AG08395 (cell line): ENCODE data around the gene SLC10A3.

Source experiments
- DNase-seq: peaks from one replicate; pipeline ENCODE4 v3.0.0; 2012; ENCODE audit warnings: mixed read lengths, low spot score

Gene SLC10A3, protein sequence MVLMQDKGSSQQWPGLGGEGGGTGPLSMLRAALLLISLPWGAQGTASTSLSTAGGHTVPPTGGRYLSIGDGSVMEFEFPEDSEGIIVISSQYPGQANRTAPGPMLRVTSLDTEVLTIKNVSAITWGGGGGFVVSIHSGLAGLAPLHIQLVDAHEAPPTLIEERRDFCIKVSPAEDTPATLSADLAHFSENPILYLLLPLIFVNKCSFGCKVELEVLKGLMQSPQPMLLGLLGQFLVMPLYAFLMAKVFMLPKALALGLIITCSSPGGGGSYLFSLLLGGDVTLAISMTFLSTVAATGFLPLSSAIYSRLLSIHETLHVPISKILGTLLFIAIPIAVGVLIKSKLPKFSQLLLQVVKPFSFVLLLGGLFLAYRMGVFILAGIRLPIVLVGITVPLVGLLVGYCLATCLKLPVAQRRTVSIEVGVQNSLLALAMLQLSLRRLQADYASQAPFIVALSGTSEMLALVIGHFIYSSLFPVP

DNA sequence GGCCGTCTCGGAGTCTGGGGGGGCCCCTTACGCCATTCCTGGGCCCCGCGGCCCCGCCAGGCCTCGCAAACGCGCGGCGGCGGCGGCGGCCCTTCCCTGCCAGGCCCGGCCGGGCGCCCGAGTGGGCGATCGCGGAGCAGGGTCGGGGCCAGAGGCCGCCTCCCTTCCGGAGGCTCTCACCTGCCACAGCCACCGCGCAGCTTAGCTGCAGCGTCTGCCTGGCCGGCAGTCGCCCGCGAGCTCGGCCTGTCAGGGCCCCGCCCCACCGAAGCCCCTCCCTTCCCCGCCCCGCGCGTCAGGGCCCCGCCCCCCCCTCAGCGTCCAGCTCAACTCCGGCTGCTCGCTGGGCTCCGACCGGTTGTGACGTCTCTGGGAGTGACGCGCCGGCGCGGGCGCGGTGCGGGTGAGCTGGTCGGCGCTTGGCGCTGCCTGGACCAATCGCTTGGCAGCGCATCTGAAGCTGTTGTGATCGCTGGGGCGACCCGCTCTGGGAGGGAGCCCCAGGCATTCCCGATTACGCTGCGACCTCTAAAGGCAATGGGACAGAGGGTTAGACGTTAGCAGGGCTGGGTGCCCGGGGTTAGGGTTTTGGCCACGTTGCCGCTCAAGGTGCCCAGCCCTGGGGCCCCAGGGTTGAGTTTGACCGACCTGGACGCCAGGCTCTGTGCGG lies at the start of gene SLC10A3:
TSS of gene SLC10A3 (minus strand) at position 216 of the 670 bp plus-strand sequence. CDS start 1,689 bp downstream, outside the sequence.
- DNase-seq, result peak; percentile 92

DNA sequence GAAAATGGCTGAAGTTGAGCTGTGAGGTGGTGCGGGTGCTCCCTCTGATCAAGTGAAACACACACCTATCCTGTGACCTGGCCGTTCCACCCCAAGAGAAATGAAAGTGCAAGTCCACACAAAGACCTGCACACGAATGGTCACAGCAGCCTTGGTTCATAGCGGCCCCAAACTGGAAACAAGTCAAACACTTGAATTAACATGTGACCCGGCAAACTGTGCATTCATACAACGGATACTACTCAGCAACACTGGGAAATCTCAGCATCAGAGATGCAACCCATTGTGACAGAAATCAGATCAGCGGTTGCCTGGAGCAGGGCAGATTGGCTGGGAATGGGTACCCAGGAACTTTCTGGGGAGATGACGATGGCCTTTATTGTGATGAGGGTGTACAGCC lies 48.6 kb upstream of the SLC10A3 start:
- no peak for DNase-seq

DNA sequence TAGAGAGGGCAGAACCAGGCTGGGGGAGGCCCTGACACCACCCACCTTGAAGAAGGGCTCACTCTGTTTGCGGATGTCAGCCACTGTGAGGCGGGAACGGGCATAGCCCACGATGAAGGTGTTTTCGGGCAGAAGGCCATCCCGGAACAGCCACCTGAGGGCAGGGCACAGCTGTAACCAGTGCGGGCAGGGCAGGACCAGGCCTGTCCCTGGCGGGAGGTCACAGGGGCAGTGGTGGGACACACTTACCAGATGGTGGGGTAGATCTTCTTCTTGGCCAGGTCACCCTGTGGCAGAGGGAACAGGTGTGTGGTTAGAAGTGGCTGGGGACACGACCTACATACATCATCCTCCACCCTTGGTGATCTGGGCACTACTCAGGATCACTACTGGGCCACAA lies 45.5 kb upstream of the SLC10A3 start:
- DNase-seq, result no peak

DNA sequence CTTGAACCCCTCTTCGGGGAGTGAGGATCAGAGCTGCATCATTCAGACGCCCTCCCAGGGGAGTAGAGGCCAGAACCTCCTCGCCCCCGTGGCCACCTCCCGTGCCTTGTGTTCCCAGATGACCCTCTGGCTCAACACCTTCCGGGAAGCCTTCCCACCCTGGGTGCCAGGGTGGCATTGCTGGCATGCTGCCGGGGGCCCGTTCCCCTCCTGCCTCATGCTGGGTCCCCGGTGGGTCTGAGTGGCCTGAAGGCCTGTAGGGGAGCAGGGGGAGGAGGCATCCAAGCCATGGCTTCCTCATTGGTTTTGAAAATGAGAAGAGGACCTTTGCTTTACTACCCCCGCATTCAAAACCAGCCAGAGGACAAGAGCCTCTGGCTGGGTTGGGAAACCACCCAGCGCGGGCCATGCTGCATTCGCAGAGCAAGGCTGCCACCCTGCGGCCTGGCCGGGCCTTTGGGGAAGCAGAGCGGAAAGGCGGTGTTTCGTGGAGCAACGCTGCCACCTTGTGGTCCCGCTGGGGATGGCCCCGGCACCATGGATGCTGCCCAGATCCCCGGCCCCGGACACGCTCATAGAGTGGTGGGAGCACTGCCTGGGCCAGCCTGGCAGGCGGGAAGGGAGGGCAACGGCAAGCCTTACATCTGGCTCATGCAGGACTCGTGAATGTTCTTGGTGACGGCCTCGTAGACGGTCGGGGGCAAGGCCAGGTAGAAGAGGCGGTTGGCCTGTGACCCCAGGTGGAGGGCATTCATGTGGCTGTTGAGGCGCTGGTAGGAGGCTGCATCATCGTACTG lies 44.3 kb upstream of the SLC10A3 start:
- DNase-seq, result peak; percentile 89

DNA sequence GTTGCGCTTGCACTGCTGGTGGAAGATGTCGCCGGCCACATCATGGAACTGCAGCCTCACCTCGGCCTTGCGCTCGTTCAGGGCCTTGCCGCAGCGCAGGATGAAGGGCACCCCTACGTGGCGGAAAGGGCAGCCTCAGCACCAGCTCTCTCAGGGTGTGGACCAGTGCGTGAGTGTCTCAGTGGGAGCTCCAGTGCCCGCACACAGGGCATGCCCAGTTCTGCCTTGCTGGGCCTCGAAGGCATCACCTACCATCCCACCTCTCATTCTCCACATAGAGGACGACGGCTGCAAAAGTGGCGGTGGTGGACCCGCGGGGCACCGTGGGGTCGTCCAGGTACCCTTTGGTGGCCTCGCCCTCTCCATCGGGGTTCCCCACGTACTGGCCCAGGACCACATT lies 42.3 kb upstream of the SLC10A3 start:
- no peak for DNase-seq

DNA sequence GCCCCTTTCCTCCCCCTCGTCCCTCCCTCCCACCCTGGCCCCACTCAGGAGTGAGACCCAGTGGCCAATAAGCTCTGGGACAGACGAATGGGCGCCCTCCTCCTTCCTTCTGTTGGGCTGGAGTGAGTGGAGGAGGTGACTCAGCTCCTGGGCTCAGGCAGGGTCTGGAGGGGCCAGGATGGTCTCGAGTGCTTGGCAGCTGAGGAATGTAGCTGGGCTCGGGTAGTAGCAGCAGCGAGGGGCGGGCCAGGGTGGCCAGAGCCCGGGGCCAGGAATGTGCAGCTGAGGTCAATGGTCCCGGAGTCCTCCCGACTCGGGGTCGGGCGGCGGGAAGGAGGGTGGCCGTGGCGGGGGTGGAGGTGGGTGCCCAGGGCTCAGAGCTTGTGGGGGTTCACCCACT lies 41.2 kb upstream of the SLC10A3 start:
- no peak for DNase-seq

GRCh38 chrX:154530286-154530685 lies 39.9 kb upstream of the SLC10A3 start:
- no peak for DNase-seq

DNA sequence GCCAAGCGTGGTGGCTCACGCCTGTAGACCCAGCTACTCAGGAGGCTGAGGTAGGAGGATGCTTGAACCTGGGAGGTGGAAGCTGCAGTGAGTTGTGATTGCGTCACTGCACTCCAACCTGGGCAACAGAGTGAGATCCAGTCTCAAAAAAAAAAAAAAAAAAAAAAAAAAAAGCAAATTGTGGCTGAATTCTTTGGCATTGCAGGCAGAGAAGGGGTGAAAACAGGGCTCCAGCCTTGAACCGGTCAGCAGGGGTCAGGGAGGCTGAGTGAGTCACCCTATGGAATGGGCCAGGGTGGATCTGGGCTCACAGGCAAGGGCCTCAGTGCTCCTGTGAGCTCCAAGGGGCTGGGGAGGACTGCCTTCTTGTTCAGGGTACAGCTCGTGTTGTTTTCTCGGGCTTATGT lies 38.8 kb upstream of the SLC10A3 start:
- DNase-seq, result peak; percentile 35

DNA sequence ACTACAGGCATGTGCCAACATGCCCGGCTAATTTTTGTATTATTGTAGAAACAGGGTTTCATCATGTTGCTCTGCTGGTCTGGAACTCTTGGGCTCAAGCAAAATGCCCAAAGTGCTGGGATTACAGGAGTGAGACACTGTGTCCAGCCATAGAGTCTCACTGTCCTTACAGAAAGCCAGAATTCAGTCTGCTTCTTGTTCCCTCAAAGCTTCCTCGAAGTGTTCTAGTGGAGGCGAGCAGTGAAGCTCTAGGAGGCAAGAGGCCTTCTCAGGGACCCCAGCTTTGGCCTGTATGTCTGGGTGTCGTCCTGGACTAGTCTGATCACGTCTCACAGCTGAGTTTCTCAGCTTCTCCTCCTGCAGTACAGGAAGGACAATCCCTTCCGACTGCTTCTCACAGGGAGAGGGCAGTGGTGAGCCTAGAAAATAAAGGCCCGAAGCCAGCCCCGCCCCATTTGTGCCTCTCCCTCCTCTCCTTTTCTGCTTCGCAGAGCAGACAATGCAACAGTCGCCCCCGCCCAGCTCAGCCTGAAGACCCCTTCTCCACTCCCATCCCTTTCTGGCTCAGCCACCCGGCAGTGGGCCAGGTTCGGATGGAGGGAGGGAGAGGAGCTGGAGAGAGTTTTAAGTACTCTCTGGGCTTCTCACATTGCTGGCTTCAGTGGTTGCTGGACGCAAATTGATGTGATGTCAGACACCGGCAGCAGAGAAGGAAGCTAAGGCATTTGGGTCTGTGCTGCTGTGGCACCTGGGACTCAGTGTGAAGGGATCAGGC lies 36.7 kb upstream of the SLC10A3 start:
- peak; percentile 63 for DNase-seq

DNA sequence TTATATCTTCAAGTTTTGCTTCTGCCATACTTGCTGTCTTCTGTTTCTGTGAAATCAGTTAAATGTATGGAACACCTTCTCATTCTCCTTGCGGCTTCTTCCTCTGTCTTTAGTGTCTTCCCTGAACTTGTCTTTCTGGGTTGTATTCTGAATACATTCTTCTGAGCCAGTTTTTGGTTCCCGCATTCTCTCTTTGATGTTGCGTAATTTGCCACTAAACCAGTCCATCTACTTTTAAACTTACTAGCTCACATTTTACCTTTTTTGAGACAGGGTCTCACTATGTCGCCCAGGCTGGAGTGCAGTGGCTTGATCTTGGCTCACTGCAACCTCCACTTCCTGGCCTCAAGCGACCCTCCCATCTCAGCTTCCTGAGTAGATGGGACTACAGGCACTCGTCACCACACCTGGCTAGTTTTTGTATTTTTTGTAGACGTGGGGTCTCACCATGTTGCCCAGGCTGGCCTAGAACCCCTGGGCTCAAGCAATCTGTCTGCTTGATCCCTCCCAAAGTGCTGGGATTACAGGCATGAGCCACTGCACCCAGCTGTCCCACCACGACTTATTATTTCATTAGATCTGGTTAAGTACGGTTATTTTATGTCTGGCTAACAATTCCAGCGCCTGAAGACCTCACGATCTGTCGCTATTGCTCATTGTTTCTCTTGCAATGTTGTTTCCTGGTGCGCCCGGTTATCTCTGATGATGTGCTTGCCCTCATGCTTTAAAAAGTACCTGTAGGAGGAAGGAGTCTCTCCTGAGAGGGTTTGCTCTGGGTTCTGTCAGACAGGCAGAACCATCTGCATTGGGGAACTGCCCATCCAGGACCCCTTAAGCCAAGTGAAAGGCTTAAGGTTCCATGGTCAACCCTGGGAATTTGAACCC lies 35.4 kb upstream of the SLC10A3 start:
- DNase-seq, result no peak

DNA sequence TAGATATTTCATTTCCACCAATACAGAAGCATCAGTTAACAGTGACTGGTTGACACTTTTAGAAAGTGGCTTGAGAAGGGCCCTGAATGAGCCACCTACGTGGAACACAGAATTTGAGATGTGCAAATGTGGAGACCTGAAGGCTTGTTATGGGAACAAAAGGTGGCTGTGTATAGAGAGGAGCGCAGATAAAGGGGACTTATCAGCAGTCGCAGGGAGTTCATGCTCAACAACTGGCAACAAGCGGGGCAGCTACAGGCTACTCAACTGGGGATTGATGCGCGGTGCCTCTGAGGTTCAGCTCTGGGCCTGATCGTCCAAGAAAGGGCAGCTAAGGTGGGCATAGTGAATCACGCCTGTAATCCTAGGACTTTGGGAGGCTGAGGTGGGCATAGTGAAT lies 29.0 kb upstream of the SLC10A3 start:
- no peak for DNase-seq

- DNase-seq, result no peak
These were observed 26.8 kb upstream of the SLC10A3 start for GRCh38 chrX:154517101-154517781.

- no peak for DNase-seq
These were observed 26.2 kb upstream of the SLC10A3 start for GRCh38 chrX:154516656-154517100.

DNA sequence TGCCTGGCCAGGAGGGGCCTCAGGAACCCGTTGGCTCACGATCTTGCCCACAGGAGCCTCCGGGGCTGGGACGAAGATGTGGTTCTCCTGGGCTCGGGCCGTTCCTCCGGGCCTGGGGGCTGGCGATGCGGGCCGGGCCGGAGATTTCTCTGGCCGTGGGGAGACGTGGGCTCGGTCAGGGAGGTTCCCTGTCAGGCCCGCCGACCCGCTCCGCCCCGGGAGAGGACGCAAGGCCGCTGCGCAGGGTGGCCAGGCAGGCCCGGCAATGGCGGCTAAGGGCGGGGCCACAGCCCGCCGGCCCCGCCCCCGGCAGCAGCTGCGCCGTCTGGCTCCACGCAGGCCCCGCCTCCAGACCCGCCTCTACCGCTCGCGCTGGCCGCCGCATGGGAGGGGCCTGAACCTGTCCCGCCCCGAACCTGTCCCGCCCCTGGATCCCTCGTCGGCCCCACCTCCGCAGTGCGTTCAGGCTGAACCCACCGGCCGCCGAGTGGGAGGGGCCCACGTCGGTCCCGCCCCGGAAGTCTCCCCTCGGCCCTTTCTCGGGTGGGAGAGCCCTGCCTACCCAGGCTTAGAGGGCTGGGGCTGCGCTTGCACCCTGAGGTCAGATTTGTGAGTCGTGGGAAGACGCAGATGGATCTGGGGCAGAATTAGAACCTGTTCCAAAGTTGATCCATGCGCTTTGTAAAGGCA lies 25.7 kb upstream of the SLC10A3 start, which contains the start of gene FAM3A:
TSS of gene FAM3A (minus strand) at position 267 of the 690 bp plus-strand sequence. CDS start 460 bp downstream, outside the sequence.
- peak; percentile 87 for DNase-seq

DNA sequence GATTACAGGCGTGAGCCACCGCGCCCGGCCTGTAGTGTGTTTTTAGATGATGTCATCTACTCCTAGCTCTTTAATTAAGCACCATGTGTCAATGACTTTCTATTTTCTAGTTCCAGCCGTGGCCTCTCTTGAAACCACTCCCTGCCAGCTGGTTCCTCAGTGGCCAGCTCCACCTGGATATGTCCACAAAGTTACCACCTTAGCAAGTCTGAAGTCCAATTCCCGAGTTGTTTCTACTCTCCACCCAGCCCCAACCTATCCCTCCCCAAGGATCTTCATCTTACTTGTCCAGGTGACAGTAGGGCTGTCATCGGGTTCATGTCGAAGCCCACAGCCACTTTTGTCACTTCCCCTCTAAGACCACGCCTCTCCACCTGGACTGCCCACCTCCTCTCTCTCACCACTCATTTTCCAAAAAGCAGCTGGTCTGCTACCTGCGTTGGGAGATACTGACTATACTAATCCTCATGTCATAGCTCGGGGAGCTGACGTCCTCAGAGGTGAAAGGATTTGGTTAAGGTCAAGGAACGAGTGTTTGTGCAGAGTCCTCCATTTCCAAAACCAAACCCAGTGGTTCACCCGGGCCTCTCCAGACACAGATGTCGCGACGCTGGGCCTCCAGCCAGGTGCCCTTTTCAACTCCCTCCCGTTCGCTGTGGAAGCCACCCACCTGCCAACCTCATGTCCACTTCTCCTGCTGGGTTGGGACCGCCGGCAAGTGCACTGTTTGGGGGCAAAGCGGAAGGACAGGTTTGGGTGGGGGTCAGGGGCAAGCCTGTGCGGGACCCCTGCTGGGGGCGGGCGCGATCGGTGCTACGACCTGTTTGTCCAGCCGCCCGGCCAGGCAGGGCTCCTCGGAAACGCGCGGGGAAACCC lies 24.9 kb upstream of the SLC10A3 start:
- DNase-seq, result no peak

- DNase-seq, result no peak
These were observed 23.3 kb upstream of the SLC10A3 start for GRCh38 chrX:154513716-154514115.

DNA sequence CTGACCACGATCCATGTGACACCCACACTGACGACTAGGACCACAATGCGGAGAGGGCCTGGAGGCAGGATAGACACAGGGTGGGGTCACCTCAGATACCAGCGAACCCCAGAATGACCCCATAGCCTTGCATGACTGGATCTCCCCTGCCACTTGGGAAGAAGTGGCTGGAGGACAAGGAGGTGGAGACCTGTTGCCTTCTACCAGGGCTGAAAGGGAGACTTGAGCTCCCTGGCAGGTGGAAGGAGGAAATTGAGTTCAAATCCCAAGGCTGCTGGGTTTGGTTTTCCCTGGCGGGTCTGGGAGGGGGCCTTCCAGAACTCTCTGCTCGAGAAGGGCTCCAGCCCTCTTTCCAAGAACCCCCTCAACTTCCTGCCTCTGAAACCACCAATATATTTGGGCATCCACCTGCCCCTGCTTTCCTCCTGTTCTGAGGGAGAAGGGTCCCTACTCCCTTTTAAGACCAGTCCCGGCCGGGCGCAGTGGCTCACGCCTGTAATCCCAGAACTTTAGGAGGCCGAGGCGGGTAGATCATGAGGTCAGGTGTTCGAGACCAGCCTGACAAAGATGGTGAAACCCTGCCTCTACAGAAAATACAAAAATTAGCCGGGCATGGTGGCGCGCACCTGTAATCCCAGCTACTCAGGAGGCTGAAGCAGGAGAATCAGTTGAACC lies 22.6 kb upstream of the SLC10A3 start:
- no peak for DNase-seq

DNA sequence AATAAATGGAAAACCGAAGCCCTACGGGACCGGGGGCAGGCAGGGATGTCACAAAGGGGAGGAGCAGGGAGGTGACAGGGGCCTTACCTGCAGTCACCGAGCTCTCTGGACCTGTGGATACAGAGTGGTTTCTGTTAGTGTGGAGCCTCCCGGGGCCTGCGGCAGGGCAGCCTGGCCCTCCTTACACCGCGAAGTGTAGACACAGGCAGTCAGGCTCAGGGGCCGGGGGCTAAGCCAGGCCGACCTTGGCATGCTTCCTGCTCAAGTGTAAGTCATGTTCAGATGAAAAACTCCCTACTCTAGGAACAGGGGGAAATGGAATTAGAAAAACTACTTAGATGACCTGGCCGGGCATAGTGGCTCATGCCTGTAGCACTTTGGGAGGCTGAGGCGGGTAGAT lies 21.3 kb upstream of the SLC10A3 start:
- DNase-seq, result no peak
